ENCODE measurements around the gene DOCK2. TPM values are rescaled to one million over a fixed set of nuclear protein-coding genes. Genes with fewer than 3 reads are reported as not detected.

DOCK2 gene
- total and polyA plus RNA-seq, 2 of the 8 experiments (the other 6 are each of a cell fraction or from before 2014, with no cell fraction given): 3.9 to 5.7 TPM

DNA sequence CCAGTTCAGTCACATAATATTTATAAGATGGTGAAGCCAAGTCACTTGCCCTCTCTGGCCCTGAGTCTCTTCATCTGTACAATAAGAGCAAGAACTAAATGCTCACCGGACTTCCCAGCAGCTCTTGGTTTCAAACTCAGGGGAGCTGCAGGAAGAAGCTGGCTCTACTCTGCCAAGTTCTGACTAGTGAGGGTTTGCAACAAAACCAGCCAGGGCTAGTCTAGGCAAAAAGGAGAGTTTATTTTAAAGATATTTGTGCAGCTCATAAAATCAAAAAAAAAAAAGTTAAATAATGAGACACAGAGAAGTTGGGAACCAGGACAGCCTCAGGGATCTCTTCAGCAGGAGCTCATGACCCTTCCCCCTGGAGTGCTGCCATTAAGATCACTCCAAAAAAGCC lies 107.3 kb downstream of the DOCK2 start:
- DNase-seq (ENCODE audit: low read depth in 1 of 2, low spot score in 2 of 2) (no peak), FAIRE-seq (no peak)
- H4K5ac ChIP-seq (ENCODE audit: insufficient read length, low read depth, low read length): no peak overlapping the region
- no peak overlapping the region for H3K4me2 ChIP-seq (ENCODE audit: insufficient read depth in 1 of 2, low read depth in 2 of 2, low read length in 2 of 2)
- H3K27ac ChIP-seq (ENCODE audit: low read depth, low read length): no peak overlapping the region
- H3K23me2 ChIP-seq (ENCODE audit: low read depth, low read length): no peaks in the 10 kb centered on the region
- H3K9me3 ChIP-seq (ENCODE audit: insufficient read depth in 2 of 2, low read depth in 1 of 2, low read length in 1 of 2): no peaks in the 10 kb centered on the region
- H2AFZ ChIP-seq (ENCODE audit: low read length): no peak overlapping the region
- no peaks in the 10 kb centered on the region for H3K79me1 ChIP-seq (ENCODE audit: low read depth, low read length)
- H3K18ac ChIP-seq (ENCODE audit: extremely low read depth, low read length): no peak overlapping the region
- no peaks in the 10 kb centered on the region for H3K27me3 ChIP-seq (replicated peaks in 1 of 4; ENCODE audit: control insufficient read depth in 3 of 4, extremely low read depth in 1 of 4, insufficient read depth in 3 of 4, low read length in 3 of 4)
- H3K56ac ChIP-seq (replicated peaks; ENCODE audit: insufficient read length, low read depth, low read length): no peak overlapping the region
- H4K91ac ChIP-seq (replicated peaks; ENCODE audit: insufficient read length, low read length): no peak overlapping the region
- no peak overlapping the region for H2BK5ac ChIP-seq (ENCODE audit: low read depth, low read length)
- no peak overlapping the region for H2BK15ac ChIP-seq (ENCODE audit: low read length)
- no peak overlapping the region for H3K9ac ChIP-seq (replicated peaks in 1 of 4; ENCODE audit: extremely low read depth in 1 of 4, low read depth in 3 of 4, low read length in 3 of 4)
- no peak overlapping the region for H2BK120ac ChIP-seq (replicated peaks; ENCODE audit: low read depth, low read length)
- 100% methylated on average over 1 of the region's 1 CpG; no CpG with 5 or more reads in 1 of the 2 experiments for WGBS, 2 experiments (ENCODE audit: extremely low coverage in 1 of 2, insufficient coverage in 1 of 2, insufficient read length in 1 of 2, insufficient replicate concordance in 2 of 2, low coverage in 1 of 2, low lambda C conversion rate in 2 of 2, missing lambda C conversion rate in 1 of 2)
- no peak overlapping the region for H3K4ac ChIP-seq (replicated peaks; ENCODE audit: insufficient read length, low read depth, low read length)
- H3K36me3 ChIP-seq (ENCODE audit: control insufficient read depth in 2 of 4, insufficient read depth in 4 of 4, low read length in 3 of 4): no peaks in the 10 kb centered on the region
- no peak overlapping the region for H2AK5ac ChIP-seq (ENCODE audit: low read depth, low read length)
- H4K20me1 ChIP-seq (replicated peaks in 1 of 2; ENCODE audit: control insufficient read depth in 1 of 2, insufficient read depth in 2 of 2, low read length in 2 of 2): peaks cover 0 to 2% of the 10 kb centered on the region in 2 experiments
- H2BK20ac ChIP-seq (ENCODE audit: low read length): no peak overlapping the region
- POLR2A ChIA-PET (ENCODE audit: partially characterized antibody): no interaction called here
- no peaks in the 10 kb centered on the region; a peak in 3 of 7 replicates for H3K4me1 ChIP-seq (replicated peaks in 1 of 4; ENCODE audit: control insufficient read depth in 3 of 4, insufficient read depth in 4 of 4, low read length in 3 of 4)
- CTCF ChIA-PET (ENCODE audit: partially characterized antibody): interaction anchor here (0.6 to 2.0 kb wide), 2 partner anchors 151 to 236 kb away, joined by 3 to 7 read pairs; partner anchors contain the start of gene INSYN2B
- H3K4me3 ChIP-seq (ENCODE audit: extremely low read depth in 1 of 4, insufficient read depth in 2 of 4, low read depth in 3 of 4, low read length in 4 of 4): no peak overlapping the region
- H2BK12ac ChIP-seq (ENCODE audit: low read depth, low read length): no peak overlapping the region
- no peak overlapping the region for H3K14ac ChIP-seq (ENCODE audit: insufficient read length)
- no peak overlapping the region for H4K8ac ChIP-seq (ENCODE audit: extremely low read depth, insufficient read depth, low read length)
- H3K23ac ChIP-seq (ENCODE audit: insufficient read length): no peak overlapping the region
- no peaks in the 10 kb centered on the region for H3K79me2 ChIP-seq (ENCODE audit: control insufficient read depth in 1 of 2, insufficient read depth in 2 of 2, low read length in 2 of 2)
- TF ChIP-seq POU5F1 (IDR thresholded peaks at IDR 0.05; ENCODE audit: low read depth, low read length): no peak
- no peak for TF ChIP-seq SIN3A (conservative IDR thresholded peaks at IDR 0.05 in 1 of 2, IDR thresholded peaks at IDR 0.05 in 1 of 2; ENCODE audit: low read depth in 1 of 2, low read length in 2 of 2)
- no peak for TF ChIP-seq CBX8 (IDR thresholded peaks at IDR 0.05; ENCODE audit: borderline replicate concordance, low read depth, low read length)
- TF ChIP-seq TCF12 (IDR thresholded peaks at IDR 0.05; ENCODE audit: low read depth, low read length): no peak
- TF ChIP-seq NANOG (IDR thresholded peaks at IDR 0.05; ENCODE audit: insufficient read depth, low read depth, low read length, poor library complexity, severe bottlenecking): no peak
- no peak for TF ChIP-seq KDM4A (IDR thresholded peaks at IDR 0.05; ENCODE audit: low read depth, low read length, severe bottlenecking)
- no peak for TF ChIP-seq GTF2F1 (IDR thresholded peaks at IDR 0.05; ENCODE audit: borderline replicate concordance, low read depth, low read length)
- TF ChIP-seq YY1 (IDR thresholded peaks at IDR 0.05; ENCODE audit: low read depth, low read length): no peak
- TF ChIP-seq JUND (IDR thresholded peaks at IDR 0.05; ENCODE audit: low read length): no peak
- TF ChIP-seq EGR1 (IDR thresholded peaks at IDR 0.05; ENCODE audit: borderline replicate concordance, low read depth, low read length): no peak
- no peak for TF ChIP-seq HDAC2 (IDR thresholded peaks at IDR 0.05; ENCODE audit: borderline replicate concordance in 1 of 2, low read depth in 2 of 2, low read length in 2 of 2)
- TF ChIP-seq ZNF274 (IDR thresholded peaks at IDR 0.05; ENCODE audit: borderline replicate concordance, extremely low read depth, low read length): no peak
- no peak for TF ChIP-seq SP1 (IDR thresholded peaks at IDR 0.05; ENCODE audit: low read depth, low read length)
- TF ChIP-seq SRF (IDR thresholded peaks at IDR 0.05; ENCODE audit: low read depth, low read length): no peak
